Regular cardiac myocyte (primary cell): ENCODE measurements around the gene NARS2. TPM values are rescaled to one million over a fixed set of nuclear protein-coding genes. Genes with fewer than 3 reads are reported as not detected.

ENCODE experiments used
- total RNA-seq: library from RNA; depleted of rRNA; stranded (reverse); fragments of >200 nt; gene quantifications from 2 replicates; pipeline ENCODE4 v1.2.3, GENCODE V29; 2014

The NARS2 gene
- total RNA-seq: 18.6 and 20.7 TPM in 2 replicates

GRCh38 chr11:78574386-78575381, at the start of gene NARS2:
Gene NARS2, minus strand, starts transcription at chr11:78574864. Its CDS starts 376 bp downstream, at chr11:78574488.

GRCh38 chr11:78417175-78417887, 157.3 kb downstream of the NARS2 start, which contains the start of gene GAB2:
Gene GAB2, minus strand, starts transcription at chr11:78417820. Its CDS starts 100 bp downstream, at chr11:78417720.

Other genes starting within 250 kb of the NARS2 start
- gene GAB2, start 157.0 kb downstream of the NARS2 start, total RNA-seq: 8.1 and 16.1 TPM in 2 replicates